Aorta (tissue), 5 donors: Measurements from ENCODE around the gene SPON1. TPM values are rescaled to one million over a fixed set of nuclear protein-coding genes. Genes with fewer than 3 reads are reported as not detected.

ENCODE experiments used
- ATAC-seq: fragments of 200-7000 bp; cut with Tn5 transposase; one replicate; pipeline ENCODE4 v1.9.1; 2022; ENCODE audit warnings: moderate library complexity; ENCODE audit not compliant: low FRiP score
- DNase-seq, 2 donors: peaks; one replicate each; pipeline ENCODE4 v3.0.0-alpha.2; 2020
- H3K27ac ChIP-seq, 2 donors: one replicate each; pipeline ENCODE4 v1.5.1; 2013; ENCODE audit warnings: low read length in 2 of 2, mild to moderate bottlenecking in 2 of 2, moderate library complexity in 2 of 2, control low read depth in 1 of 2, inconsistent platforms in 1 of 2, low read depth in 1 of 2
- H3K27me3 ChIP-seq, 2 donors: one replicate each; pipeline ENCODE4 v1.6.1; 2013; ENCODE audit warnings: control low read depth in 1 of 2, low read length in 1 of 2, mild to moderate bottlenecking in 1 of 2, moderate library complexity in 1 of 2; ENCODE audit not compliant: insufficient read depth in 2 of 2, control insufficient read depth in 1 of 2
- H3K36me3 ChIP-seq, 2 donors: one replicate each; pipeline ENCODE4 v1.6.1; 2013; ENCODE audit warnings: control low read depth in 1 of 2, low read length in 1 of 2, mild to moderate bottlenecking in 1 of 2; ENCODE audit not compliant: insufficient read depth in 2 of 2, control insufficient read depth in 1 of 2
- H3K4me1 ChIP-seq, 2 donors: one replicate each; pipeline ENCODE4 v1.6.1; 2013; ENCODE audit warnings: low read length in 2 of 2, control low read depth in 1 of 2, mild to moderate bottlenecking in 1 of 2, moderate library complexity in 1 of 2; ENCODE audit not compliant: insufficient read depth in 2 of 2, control insufficient read depth in 1 of 2
- H3K4me3 ChIP-seq, 2 donors: one replicate each; pipeline ENCODE4 v1.5.1; 2013; ENCODE audit warnings: low read length in 2 of 2, control low read depth in 1 of 2, mild to moderate bottlenecking in 1 of 2
- H3K9me3 ChIP-seq: one replicate; pipeline ENCODE4 v1.6.1; 2013; ENCODE audit warnings: mild to moderate bottlenecking, low read length; ENCODE audit not compliant: control insufficient read depth
- WGBS, 2 donors: extraction: QIAGEN DNeasy Blood & Tissue Kit; methylation state at CpG; one replicate each; pipeline ENCODE4 v1.1.7; 2013; 5-methylcytosine and 5-hydroxymethylcytosine counted together
- intact Hi-C, 2 donors: fragments of 100-400 bp; cut with DNase I; formaldehyde crosslinking; loops; one replicate each; pipeline versions ENCODE4 v1.14.2 to v1.15.0; 2022
- polyA plus RNA-seq, 2 donors: library from polyadenylated mRNA; stranded (reverse); fragments of 200-250 nt; gene quantifications; one replicate each; pipeline ENCODE4 v1.2.3, GENCODE V29; 2013
- total RNA-seq, 2 donors: library from RNA; stranded (reverse); fragmentation: NEBNext Ultra II Directional; extraction: Animal tissue kit (Norgen Biotek cat#: 25700); gene quantifications; one replicate each; pipeline ENCODE4 v1.2.1, GENCODE V29; 2021
- donor health status: healthy with polysubstance abuse.
- donor health status: Bipolar disorder and iron deficiency.
- donor health status: DM: no; HTN: no; CAD: no.
- donor health status: DM: no; HTN: no; CAD: no.
- donor health status: DM: yes; HTN: yes; CAD: no.

Gene SPON1
- total and polyA plus RNA-seq, 4 donors, result 7.0 to 79.2 (median 24.9) TPM

DNA sequence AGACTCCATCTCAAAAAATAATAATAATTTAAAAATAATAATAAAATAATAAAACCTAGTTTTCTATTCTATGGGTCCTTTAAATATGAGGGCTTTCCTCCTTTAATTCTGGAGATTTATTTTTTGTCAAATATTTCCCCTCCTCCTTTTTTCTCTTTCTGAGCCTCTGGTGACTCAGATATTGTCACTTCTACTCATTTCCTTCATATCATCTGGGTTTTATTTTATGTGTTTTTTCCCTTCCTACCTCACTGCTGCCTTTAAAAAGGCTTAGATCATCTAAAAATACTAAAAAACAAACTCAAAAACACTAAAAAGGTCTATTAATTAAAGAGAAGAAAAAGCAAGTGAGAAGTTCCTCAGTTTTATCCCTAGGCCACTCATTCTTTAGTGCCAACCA, 138.9 kb downstream of the SPON1 start:
- Histone ChIP-seq H3K27ac (no peak overlapping the region), H3K27me3 (no peaks in the 10 kb centered on the region), H3K36me3 (no peaks in the 10 kb centered on the region), H3K4me3 (no peak overlapping the region), H3K9me3 (no peaks in the 10 kb centered on the region), H3K4me1 (no peaks in the 10 kb centered on the region)
- intact Hi-C loops, result no loop called here
- ATAC-seq, result no peak
- no peak for DNase-seq

DNA sequence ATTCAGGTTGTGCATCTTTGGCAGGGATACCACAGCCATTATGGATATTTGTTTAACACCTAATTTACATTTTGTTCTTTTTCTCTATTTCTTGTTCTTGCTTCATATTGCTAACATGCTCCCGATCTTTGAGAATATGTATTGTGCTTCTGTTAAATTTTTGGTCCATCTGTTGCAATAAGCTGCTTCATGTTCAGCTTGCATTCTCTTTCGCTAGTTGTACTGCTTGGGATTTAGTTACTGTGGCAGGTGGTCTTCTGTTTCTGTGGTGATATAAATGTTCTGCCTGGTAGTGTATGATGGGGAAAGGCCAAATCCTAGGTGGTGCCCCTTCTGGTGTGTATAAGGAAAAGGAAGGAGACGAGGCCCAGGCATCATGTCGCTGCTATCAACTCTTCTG, 140.2 kb downstream of the SPON1 start:
- Histone ChIP-seq H3K4me1 (no peaks in the 10 kb centered on the region), H3K36me3 (no peaks in the 10 kb centered on the region), H3K4me3 (no peak overlapping the region), H3K27me3 (no peaks in the 10 kb centered on the region), H3K27ac (no peak overlapping the region), H3K9me3 (no peaks in the 10 kb centered on the region)
- DNase-seq (no peak), ATAC-seq (no peak)
- intact Hi-C loops, result no loop called here
- 97 to 98% methylated on average over 4 of the region's 4 CpGs for WGBS, 2 donors

DNA sequence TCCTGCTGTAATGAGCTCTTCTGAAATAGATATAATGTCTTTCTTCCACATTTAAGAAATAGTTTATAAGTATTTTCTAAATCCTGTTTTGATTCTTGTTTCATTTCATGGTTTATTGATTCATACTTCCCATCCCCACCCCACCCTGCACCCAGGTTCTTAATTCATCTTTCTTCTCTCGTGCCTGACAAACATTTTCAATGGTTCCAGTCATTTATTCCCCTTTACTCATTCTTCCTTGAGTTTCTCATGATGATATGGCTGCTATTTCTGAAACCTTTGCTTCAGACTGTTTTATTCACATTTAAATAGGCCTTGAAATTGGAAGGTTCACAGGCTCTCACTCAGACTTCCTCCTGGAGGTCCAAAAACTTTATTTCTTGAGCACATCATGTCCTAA, 142.9 kb downstream of the SPON1 start:
- Histone ChIP-seq H3K4me3 (no peak overlapping the region), H3K4me1 (no peaks in the 10 kb centered on the region), H3K27me3 (no peaks in the 10 kb centered on the region), H3K9me3 (no peaks in the 10 kb centered on the region), H3K27ac (no peak overlapping the region), H3K36me3 (no peaks in the 10 kb centered on the region)
- DNase-seq (no peak), ATAC-seq (no peak)
- intact Hi-C loops, result no loop called here
- 63 to 74% methylated on average over 1 of the region's 1 CpG for WGBS, 2 donors

DNA sequence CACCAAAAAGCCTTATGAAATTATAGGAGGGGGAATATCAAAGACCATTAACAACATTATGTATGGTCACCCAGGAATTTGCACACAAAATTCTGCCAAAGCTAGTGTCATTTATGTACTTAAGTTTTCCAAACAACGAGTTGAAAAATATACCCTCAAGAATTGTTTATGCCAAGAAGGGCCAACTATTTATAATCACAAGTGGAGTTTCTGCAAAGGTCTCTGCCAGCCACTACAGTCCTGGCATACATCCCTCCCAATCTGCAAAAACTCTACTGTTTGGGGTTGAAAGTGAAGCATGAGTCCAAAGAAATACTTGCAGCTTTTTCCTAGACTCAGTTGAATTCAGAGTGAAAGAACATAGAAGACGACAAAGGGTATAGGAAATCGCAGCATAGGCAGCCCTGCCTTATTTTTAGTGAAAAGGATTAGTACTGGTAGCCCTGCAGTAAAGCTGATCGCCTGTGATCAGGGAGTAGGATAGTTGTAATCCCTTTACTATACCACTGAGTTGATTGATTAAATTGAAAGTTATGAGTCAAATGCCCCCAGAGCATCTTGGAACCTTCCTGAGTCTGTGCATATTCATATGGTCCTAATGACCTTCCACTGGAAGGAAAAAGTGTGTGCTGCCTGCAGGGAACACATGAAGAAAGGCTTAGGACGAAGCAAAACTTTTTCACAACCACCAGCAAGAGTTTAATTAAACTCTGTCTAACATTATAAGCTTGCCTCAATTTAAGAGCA, 144.0 kb downstream of the SPON1 start:
- Histone ChIP-seq H3K9me3 (no peaks in the 10 kb centered on the region), H3K36me3 (no peaks in the 10 kb centered on the region), H3K27ac (no peak overlapping the region), H3K27me3 (no peaks in the 10 kb centered on the region), H3K4me1 (no peaks in the 10 kb centered on the region), H3K4me3 (no peak overlapping the region)
- no peak for DNase-seq
- ATAC-seq, result no peak
- 30 to 31% methylated on average over 5 of the region's 5 CpGs for WGBS, 2 donors
- intact Hi-C loops, result no loop called here

DNA sequence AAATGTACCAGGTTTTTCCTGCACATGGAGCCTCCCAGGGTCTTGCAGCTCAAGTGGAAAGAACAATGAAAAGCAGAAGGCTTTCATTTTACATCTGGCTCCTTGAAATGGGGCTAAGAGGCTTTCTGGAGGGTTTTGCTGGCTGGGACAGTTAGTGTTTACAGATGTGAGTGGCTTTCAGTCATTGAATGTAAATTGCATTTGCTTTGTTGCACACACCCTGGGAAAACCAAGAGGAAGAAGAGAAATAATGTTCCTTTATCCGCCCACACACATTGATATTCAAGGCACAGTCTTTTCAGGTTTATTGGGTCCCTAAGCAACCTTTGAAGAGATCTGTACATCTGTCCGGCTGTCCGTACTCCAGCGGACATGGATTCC, 144.5 kb downstream of the SPON1 start:
- no peak overlapping the region for H3K27ac ChIP-seq
- no peak overlapping the region for H3K4me3 ChIP-seq
- H3K36me3 ChIP-seq, result no peaks in the 10 kb centered on the region
- intact Hi-C loops, result no loop called here
- H3K27me3 ChIP-seq, result no peaks in the 10 kb centered on the region
- H3K9me3 ChIP-seq, result no peaks in the 10 kb centered on the region
- no peak for ATAC-seq
- 74 to 97% methylated on average over 4 of the region's 4 CpGs for WGBS, 2 donors
- DNase-seq, result no peak
- no peaks in the 10 kb centered on the region for H3K4me1 ChIP-seq

DNA sequence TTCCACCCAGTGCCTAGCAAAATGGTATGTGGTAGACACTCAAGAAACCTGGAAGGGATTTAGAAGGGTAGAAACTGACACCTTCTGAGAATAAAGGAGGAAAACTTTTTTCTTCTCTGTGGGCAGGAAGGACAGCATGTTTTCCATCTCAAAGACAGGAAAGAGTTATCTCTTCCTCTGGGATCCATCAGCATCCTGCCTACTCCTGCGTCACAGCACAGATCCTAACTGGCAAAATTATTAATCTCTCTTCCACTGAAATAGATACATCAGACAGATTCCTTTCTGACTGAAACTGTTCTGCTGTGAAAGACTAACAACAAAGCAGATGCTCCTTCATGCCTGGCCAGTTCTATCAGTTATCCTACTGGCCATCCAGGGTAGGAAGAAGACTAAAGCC, 147.2 kb downstream of the SPON1 start:
- no peak for DNase-seq
- WGBS, 2 donors, result 93% methylated on average over 1 of the region's 1 CpG
- Histone ChIP-seq H3K36me3 (no peaks in the 10 kb centered on the region), H3K4me3 (no peak overlapping the region), H3K9me3 (no peaks in the 10 kb centered on the region), H3K4me1 (no peaks in the 10 kb centered on the region), H3K27me3 (no peaks in the 10 kb centered on the region), H3K27ac (no peak overlapping the region)
- no peak for ATAC-seq
- intact Hi-C loops, result no loop called here

DNA sequence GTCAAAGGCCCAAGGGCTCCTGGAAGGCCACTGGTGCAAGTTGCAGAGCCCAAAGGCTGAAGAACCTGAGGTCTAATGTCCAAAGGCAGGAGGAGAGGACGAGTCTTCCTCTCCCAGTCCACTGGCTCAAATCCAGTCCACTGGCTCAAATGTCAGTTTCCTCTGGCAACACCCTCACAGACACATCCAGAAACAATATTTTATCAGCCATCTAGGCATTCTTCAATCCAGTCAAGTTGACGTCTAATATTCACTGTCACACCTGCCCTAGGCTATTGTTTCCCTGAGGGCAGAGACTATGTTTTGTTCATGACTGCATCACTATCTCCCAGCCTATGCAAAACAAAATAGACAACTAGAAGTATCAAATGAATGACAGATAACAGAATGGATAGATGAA, 148.1 kb downstream of the SPON1 start:
- Histone ChIP-seq H3K27me3 (no peaks in the 10 kb centered on the region), H3K9me3 (no peaks in the 10 kb centered on the region), H3K27ac (no peak overlapping the region), H3K4me1 (no peaks in the 10 kb centered on the region), H3K36me3 (no peaks in the 10 kb centered on the region), H3K4me3 (no peak overlapping the region)
- 3 to 8% methylated on average over 2 of the region's 2 CpGs for WGBS, 2 donors
- intact Hi-C loops, result no loop called here
- DNase-seq (no peak), ATAC-seq (no peak)

DNA sequence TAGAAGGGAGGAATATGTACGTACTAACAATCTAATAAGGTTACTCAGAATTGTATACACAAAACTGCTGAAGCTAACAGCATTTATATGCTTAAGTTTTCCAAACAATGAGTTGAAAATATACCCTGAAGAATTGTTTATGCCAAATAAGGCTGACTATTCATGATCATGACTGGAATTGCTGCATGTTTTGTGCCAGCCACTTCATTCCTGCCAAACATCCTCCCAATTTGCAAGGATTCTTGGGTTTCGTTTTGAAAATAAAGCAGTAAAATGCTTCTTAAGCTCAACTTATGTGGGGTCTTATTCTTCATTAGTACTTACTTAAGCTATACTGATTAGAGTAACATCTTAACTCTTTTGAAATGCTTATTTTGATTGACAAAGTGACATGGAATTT, 149.0 kb downstream of the SPON1 start:
- Histone ChIP-seq H3K27ac (no peak overlapping the region), H3K36me3 (no peaks in the 10 kb centered on the region), H3K27me3 (no peaks in the 10 kb centered on the region), H3K4me1 (no peaks in the 10 kb centered on the region), H3K4me3 (no peak overlapping the region), H3K9me3 (no peaks in the 10 kb centered on the region)
- intact Hi-C loops, result no loop called here
- WGBS, 2 donors, result 38 to 43% methylated on average over 2 of the region's 2 CpGs
- no peak for ATAC-seq
- DNase-seq, result no peak

DNA sequence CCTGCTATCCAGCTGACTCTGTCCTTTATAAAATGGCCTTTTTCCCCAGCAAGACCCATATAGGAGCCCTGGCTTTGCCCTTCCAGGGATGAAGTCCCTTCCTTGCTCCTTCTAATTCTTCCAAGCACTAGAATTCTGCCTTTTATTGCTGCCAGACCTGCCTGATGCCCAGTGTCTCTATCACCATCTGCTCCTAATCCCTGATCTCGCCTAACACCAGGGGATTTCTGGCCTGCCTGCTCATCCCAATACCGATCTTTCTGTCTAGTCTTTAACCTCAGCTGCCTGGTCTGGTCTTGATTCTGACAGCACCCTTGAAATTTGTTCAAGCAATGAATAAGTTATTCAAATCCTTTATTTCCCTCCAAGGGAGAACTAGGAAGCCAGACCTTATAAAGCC, 150.2 kb downstream of the SPON1 start:
- Histone ChIP-seq H3K27me3 (no peaks in the 10 kb centered on the region), H3K27ac (no peak overlapping the region), H3K4me3 (no peak overlapping the region), H3K9me3 (no peaks in the 10 kb centered on the region), H3K36me3 (no peaks in the 10 kb centered on the region), H3K4me1 (no peaks in the 10 kb centered on the region)
- WGBS, 2 donors, result 94 to 96% methylated on average over 2 of the region's 2 CpGs
- intact Hi-C loops, result no loop called here
- DNase-seq, result no peak
- ATAC-seq, result no peak
